NCI-H526 treated with DMSO at 0.1 percent for 48 hours (cell line): Measurements from ENCODE around the gene DIP2B.
"Not testable (repeated sequence)": the region's sequence is repeated elsewhere in the genome, so short reads cannot be mapped to it uniquely, and the experiment has no call there.

Experiments used
- DNase-seq: peaks from one replicate; lab custom pipeline; 2025; lab: John Stamatoyannopoulos, UW

Gene DIP2B

DNA sequence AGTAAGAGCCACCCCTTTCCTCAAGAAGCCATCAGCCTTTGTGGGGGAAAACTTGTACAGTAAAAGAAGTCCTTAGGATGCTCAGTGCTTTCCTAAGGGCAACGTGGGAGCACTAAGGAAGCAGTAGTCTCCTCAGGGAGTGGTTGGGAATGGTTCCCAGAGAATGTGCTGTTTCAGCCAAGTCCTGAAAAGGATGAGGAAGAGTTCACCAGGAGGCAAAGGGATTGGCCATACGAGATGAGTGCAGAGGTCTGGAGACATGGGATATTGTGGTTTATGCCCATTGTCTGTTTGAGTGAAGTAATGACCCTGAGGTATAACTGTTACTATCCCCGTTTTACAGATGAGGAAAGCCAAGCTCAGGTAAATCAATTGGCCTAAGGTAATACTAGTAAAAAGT, 173.1 kb downstream of the DIP2B start:
- DNase-seq, result no peak

DNA sequence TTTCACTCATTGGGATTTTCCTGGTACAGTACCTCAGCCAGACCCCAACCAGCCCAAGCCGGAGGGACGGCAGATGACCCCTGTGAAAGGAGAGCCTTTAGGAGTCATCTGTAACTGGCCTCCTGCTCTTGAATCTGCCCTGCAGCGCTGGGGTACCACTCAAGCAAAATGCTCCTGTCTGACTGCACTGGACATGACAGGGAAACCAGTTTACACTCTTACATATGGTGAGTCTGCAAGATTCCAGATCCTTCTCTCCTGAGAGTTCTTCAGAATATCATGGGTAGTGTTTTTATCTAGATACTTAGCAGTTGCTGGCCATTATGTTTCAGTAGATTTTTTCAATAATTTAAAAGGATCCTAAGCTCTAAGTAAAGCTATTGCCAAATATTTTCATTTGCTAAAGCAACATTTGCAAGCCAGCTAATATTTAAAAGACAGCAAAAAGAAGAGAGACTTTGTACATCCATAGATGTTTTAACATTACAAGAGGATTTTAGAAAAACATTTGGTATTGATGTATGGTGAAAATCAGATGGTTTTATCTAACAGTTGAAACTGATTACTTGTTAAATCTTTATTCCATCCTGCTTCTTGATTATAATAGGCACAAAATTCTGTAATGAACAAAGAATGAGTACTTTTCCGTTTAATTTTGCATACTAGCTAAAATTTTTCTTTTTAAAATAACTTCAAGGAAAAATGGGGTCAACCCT, 174.0 kb downstream of the DIP2B start:
- no peak for DNase-seq

DNA sequence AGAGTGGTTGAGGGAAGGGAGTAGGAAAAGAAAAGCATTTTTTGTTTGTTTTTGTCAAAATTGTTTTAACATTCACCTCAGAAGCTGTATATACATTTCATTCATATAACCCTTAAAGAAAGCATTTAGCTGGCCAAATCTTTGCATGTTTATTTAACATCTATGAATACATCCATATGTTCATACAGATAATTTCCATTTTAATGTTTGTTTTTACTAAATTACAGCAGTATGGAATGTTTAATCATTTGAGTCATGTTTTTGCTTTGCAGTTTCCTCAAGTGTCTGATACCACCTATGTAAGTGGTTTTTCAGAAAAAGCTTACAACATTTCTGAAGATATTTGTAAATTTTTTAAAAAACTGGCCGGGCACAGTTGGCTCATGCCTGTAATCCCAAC, 174.8 kb downstream of the DIP2B start:
- no peak for DNase-seq

DNA sequence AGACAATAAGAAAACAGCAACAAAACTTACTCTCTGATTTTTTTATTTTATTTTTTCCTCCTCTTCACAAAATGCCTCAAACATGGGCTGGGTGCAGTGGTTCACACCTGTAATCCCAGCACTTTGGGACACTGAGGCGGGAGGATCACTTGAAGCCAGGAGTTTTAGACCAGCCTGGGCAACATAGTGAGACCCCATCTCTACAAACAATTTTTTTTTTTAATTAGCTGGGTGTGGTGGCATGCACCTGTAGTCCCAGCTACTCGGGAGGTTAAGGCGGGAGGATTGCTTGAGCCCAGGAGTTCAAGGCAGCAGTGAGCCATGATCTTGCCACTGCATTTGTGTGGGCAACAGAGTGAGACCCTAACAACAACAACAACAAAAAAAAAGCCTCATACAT, 176.3 kb downstream of the DIP2B start:
- DNase-seq, result not testable (repeated sequence)

DNA sequence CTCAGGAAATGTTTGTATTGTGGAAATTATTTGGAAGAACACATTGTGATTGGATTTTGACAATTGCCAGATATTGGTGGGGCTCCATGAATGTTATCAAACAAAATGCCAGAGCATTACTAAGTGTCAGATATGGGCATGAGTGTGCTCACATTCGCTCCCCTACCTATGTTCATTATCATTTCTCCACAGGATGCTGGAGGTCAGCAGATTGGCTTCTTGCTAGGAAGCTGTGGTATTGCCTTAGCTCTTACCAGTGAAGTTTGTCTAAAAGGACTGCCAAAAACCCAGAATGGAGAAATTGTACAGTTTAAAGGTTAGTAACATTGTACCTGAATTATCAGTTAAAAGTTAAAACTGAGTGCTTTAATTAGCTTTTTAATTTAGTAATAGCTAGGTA, 180.9 kb downstream of the DIP2B start:
- DNase-seq, result no peak

DNA sequence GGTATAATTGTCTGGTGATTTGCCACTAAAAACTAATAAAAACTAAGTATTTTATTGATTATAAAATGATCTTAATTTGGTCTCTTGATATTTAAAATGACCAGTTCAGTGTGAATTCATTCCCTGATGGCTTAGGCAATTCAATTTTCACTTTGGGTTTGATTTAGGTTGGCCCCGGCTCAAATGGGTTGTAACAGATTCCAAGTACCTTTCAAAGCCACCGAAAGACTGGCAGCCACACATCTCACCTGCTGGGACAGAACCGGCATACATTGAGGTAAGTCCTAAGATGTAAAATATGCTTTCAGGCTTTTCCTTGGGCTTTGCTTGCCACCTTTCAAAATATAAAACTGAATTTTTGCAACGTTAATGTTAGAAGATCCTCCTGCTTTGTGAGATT, 181.6 kb downstream of the DIP2B start:
- no peak for DNase-seq

DNA sequence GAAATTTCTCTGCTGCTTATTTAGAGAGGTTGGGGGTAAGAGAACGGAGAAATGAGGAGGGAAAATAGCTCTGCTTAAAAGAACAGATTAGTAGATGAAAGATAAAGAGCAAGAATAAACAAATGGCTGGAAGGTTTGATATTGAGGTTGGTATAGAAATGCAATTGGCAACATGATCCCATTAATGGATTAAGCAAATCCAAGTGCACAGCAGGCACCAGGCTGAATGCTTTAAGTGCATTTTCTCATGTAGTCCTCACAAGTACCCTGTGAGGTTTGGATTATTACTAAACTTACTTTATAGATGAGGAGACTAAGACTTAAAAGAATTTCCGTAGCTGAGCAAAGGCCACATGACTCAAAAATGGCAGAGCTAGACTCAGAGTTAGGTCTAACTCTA, 182.2 kb downstream of the DIP2B start:
- DNase-seq, result no peak

DNA sequence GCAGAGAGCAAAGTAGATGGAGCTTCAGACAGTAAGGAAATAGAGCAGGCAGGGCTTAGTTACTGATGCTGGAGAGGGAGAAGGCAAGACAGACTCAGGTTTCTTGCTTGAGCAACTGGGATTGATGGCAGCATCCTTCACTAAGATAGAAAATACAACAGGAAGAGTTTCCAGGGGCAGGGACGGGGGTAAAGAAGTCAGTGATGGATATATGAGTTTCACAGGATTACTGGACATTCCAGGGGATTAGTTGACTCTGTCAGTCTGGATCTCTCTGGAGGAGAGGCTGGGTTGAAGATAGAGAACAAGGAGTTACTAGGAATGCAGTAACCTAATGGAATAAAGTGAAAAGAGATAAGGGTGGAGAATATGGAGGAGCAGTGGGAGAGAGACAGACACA, 184.7 kb downstream of the DIP2B start:
- DNase-seq, result no peak

DNA sequence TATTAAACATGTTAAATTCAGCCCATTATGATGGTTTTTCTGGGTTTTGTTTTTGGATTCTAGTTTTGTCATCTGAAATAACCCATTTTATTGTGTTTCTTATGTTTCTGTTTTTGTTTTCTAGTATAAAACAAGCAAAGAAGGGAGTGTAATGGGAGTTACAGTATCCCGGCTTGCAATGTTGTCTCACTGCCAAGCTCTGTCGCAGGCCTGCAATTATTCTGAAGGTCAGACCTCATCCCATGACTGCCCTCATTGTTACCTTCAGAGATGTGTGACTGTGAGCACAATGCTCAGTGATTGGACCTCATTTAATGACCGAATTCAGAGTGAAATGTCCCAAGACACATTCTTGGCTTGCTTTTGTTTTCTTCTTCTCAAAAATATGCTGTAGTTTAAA, 186.1 kb downstream of the DIP2B start:
- DNase-seq, result no peak

DNA sequence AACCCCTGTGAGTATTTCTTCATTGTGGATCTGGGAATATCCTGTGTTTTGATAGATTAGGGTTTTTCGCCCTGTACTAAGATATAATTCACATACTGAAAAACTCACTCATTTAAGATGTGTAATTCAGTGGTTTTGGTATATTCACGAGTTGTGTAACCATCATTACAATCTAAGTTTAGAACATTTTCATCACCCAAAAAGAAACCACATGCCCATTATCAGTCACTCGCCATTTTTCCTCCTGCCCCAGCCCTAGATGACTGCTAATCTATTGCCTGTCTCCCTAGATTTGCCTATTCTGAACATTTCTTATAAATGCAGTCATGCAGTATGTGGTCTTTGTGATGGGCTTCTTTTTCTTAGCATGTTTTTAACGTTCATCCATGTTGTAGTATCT, 191.2 kb downstream of the DIP2B start:
- DNase-seq, result no peak

DNA sequence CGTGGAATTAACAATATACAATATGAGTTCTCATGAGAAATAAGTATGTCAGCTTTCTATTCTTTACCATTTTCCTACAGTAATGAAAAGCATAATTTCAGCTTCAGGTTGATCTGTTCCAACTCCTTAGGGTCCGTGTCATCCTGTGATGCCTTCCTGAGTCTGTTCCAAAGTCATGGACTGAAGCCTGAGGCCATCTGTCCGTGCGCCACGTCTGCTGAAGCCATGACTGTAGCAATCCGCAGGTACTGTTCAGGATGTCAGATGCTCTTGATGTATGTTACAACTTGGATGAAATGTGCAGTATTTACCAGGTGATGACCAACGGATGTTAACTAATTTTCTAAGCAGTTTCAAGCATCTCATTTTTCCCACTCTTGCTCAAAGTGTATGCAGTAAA, 192.1 kb downstream of the DIP2B start:
- DNase-seq, result no peak

DNA sequence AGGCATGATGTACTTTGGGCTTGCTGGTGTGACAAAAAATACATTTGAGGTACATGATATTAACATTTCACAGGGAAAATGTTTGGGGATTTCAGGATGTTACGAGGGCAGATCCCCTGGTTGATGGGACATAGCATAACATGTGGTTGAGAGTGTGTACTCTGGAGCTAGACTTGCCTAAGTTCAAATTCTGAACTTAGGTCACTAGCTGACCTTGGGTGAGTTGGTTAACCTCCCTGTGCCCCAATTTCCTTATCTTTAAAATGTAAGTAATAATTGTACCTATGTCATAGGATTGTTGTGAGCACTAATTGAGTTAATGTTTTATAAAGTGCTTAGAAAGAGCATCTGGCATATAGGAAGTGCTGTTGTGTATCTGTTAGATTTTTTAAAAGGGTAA, 194.4 kb downstream of the DIP2B start:
- no peak for DNase-seq

DNA sequence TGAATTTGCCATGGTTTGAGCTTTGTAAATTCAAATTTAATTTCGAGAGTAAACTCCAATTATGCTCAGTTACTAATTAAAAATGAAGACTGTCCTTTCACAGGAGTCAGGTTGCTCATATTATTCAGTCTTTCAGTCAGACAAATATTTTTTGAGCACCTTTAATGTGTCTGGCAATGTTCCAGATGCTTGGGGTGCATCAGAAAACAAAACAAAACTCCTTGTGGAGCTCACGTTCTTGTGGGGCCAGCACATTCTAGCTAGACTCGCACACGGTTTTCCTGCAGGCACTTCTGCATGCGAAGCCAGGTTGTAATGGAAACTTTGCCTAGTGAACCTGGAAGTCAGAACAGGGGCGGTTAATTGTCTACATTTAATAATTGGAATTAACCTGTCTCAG, 195.2 kb downstream of the DIP2B start:
- DNase-seq, result no peak

DNA sequence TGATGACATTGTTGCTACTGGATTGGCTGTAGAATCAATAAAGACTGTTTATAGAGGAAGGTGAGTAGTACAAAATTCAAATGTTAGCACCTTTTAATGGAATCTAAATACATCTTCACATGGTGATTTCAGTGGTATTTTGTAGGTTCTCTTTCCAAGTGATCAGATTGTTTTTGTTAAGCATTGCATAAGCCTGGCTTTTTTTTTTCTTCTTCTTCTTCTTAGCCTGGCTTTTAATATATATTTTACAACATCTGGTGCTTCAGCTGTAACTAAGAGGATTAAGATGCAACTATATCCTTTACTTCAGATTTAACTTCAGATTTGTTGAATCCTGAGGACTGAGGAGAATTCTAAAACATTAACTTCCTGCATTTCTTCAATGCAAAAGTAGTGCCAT, 201.8 kb downstream of the DIP2B start:
- DNase-seq, result no peak

DNA sequence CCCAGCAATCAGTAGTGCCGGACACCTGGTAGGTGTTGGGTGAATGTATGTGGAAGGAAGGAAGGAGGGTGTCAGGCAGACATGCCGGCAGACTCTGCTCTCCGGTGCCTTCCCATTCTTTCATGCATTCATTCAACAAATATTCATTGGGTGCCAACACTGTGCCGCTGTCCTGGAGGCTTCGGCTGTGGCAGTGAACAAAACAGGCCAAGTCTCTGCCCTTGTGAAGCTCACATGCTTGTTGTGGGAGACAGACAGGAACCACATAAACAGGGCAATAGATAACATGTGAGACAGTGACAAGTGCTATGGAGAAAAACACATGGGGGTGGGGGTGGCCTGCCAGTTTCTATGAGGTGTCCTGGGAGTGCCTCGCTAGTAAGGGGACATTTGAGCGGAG, 202.6 kb downstream of the DIP2B start:
- DNase-seq, result no peak

DNA sequence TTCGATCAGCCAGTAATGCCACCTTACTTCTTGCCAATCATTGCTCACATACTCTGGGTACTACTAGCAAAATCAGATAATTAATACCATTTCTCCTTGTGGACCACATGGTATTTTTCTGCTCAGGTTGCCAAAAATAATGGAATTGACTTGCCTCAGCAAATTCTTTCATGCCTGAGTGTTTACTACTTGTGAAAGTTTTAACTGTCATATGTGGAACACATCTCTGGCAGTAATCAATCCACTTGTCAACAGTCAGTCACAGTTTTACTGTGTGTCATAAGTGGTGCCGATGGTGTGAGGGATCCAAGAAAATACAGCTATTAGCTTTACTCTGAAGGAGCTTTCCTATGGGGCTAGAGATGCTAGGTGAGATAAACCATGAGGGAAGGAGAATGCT, 203.8 kb downstream of the DIP2B start:
- DNase-seq, result no peak

DNA sequence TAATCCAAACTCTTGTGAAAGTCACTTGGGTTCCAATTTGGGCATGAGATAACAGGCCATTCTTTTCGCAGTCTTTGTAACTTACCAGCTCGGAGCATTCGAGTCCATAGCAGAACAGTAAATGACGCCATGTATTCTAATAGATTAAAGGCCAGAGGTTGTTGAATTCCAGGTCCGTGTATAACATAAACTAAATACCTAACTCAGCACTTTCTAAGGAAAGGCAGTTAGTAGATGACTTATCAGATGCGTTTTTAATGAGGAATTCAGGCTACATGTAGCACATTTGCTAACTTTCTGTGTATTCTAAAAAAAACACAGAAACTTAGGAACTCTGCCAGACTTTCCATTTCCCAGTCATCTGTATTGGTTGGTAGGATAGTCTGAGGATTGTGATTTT, 206.3 kb downstream of the DIP2B start:
- DNase-seq, result no peak

DNA sequence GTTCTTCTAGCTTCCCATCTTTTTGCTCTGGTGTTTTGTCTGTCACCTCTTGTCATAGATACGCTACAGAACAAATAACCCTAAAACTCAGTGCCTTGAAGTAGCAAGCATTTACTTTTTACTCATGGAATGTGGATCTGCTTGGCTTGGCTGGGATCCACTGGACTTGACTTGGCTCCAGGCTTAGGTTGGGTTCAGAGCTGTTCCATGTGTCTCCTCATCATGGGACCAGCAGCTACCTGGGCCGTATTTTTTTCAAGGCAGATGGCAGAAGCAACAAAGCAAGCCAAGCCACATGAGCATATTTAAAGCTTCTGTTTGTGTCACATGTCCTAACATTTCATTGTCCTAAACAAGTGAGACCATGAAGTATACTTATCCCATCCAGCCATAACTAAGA, 210.4 kb downstream of the DIP2B start:
- DNase-seq, result no peak

DNA sequence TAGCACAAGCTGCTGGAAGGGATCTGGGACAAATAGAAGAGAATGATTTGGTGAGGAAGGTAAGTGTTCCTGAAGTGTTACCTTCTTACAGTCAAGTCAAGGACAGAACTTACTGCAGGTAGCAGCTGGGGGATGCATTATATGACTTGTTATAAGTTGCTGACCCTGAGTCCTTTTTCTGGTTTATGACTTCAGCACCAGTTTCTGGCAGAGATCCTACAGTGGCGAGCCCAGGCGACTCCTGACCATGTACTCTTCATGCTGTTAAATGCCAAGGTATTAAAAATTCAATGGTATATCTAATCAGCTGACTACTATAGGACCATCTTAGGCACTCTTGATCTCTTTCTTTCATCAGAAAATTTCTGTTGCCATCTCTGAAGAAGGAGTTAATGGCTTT, 214.0 kb downstream of the DIP2B start:
- no peak for DNase-seq

DNA sequence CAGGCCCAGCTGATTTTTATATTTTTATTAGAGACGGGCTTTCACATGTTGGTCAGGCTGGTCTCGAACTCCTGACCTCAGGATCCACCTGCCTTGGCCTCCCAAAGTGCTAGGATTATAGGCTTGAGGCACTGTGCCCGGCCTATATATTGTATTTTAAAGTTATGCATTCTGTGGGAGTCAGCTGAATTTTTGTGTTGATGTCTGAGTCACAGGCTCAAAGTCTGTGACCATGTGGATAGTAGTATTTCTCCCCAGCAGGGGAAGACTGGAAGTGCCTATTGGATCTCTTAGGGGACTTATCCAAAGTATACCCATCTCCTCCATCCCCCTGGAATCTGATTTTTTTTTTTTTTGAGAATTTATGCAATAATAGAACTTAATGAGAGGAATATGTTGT, 215.3 kb downstream of the DIP2B start:
- DNase-seq, result no peak

DNA sequence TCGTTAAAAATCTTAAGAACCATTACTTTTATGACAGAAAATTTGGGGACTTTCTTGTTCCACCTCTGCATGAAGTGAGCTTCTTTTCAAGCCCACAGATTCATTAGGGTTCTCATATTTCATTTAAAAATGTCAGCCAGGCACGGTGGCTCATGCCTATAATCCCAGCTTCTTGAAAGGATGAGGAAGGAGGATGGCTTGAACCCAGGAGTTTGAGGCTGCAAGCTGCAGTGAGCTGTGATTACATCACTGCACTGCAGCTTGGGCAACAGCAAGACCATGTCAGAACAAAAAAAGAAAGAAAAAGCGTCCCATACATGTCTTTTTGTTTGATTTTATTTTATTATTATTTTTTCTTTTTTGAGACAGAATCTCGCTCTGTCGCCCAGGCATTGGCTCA, 215.7 kb downstream of the DIP2B start:
- no peak for DNase-seq

DNA sequence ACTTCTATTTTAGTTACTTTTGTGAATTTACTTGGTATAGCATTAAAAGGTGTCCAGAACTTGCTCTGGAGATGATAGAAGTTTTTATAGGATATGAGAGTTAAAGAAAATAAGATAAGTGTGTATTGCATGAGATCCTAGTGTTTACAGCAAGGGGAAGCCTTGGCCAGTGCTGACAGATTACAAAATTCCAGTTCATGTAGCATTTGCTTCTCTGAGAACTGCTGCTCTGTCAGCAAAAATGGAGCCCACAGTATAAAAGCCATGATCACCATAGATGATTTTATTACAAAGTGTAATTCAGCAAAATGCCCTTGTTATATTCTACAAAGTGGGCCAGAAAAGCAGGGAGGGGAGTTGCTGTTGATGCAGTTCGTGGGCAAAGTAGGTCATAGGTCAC, 219.1 kb downstream of the DIP2B start:
- DNase-seq, result no peak

DNA sequence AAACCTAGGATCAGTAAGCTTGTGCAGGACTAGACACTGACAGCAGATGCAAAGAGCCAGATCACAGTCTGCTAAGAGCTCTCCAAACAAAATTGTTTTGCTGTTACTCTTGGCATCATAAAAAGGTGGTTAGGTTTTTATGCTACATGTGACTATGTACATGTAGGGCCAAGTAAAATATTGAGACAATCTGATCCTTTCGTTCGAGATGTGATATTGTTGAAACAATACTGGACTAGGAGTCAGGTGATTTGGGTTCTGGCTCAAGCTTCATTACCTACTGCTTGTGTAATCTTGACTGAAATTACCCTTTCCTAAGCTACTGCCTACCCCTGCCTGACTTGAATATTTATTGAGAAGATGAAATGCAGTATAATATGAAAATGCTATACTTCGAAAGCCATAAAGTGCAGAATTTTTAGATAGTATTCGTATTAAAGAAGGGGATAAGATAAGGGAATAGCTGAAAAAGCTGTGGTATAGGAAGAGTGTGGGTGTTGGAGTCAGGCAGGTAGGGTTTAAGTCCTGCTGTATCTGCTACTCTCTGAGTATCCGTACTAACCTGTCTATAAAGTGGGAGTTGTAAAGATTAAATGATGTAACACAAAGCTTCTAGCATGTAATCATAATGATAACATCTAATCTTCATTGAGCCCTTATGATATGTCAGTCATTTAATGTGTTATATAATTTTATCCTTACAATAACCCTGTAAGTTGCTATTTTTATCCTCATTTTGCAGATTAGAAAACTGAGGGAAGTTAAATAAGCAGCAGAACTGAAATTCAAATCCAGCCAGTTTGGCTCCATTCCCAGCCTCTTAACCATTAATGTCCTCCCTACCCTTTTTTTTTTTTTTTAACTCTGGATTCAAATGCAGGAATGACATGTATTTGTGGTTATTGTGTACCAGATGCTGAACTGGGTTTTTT, 220.5 kb downstream of the DIP2B start:
- no peak for DNase-seq

DNA sequence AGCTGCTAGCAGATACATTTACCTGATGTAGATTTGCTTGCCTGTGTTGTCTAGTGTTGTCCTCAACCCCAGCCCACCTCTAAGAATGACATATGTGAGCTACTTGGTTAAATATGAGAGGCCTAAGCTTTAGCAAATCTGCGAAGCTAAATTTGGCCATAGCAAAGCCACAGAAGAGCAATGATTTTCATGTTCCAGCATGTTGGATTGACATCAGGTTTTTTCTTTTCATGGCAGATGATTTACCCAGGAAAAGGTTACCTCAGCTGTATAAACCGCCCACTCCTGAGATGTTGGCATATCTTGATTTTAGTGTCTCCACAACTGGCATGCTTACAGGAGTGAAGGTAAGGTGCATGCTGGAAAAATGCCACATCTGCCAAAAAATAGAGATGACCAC, 222.7 kb downstream of the DIP2B start:
- DNase-seq, result no peak
